K562 (cell line): ENCODE measurements around the gene GGACT. TPM values are rescaled to one million over a fixed set of nuclear protein-coding genes. Genes with fewer than 3 reads are reported as not detected.

Experiments used
- ATF7 ChIP-seq: fragments of 450-650 bp; IDR thresholded peaks from 2 replicates; pipeline ENCODE4 v1.7.1; 2014; ENCODE audit warnings: mild to moderate bottlenecking, moderate library complexity
- EGR1 ChIP-seq: fragments of 450-650 bp; conservative IDR thresholded peaks from 2 replicates; pipeline ENCODE4 v1.6.1; 2017; ENCODE audit warnings: mild to moderate bottlenecking
- ETV6 ChIP-seq, 3 experiments: fragments of 150-350 bp in 1 of 3; sonication (generic) in 1 of 3; formaldehyde crosslinking in 1 of 3; IDR thresholded peaks; 2 replicates each; pipeline versions ENCODE4 v1.6.1 to v1.8.0; 2014 to 2022; ENCODE audit warnings: borderline replicate concordance in 2 of 3, low read depth in 2 of 3, antibody characterized with exemption in 1 of 3, low read length in 1 of 3, mild to moderate bottlenecking in 1 of 3, missing genetic modification reagents in 1 of 3
- GABPB1 ChIP-seq: sonication (generic); formaldehyde crosslinking; IDR thresholded peaks from 2 replicates; pipeline ENCODE4 v1.8.0; 2022; ENCODE audit warnings: mild to moderate bottlenecking, missing genetic modification reagents
- GATAD2B ChIP-seq: fragments of 450-650 bp; IDR thresholded peaks from 2 replicates; pipeline ENCODE4 v1.6.1; 2017; ENCODE audit warnings: mild to moderate bottlenecking, borderline replicate concordance
- HINFP ChIP-seq: fragments of 450-650 bp; conservative IDR thresholded peaks from 2 replicates; pipeline ENCODE4 v1.6.1; 2016; ENCODE audit warnings: missing genetic modification characterization, low read depth, mild to moderate bottlenecking, control low read depth, missing compliant biosample characterization
- HNRNPL ChIP-seq: fragments of 200-400 bp; formaldehyde crosslinking; IDR thresholded peaks from 2 replicates; pipeline ENCODE4 v1.6.1; 2017; ENCODE audit warnings: low read depth, mild to moderate bottlenecking, low read length
- MAX ChIP-seq: sonication (generic); formaldehyde crosslinking; IDR thresholded peaks from 2 replicates; pipeline ENCODE4 v1.9.0; 2022; ENCODE audit warnings: mild to moderate bottlenecking, missing genetic modification reagents
- MCM5 ChIP-seq: fragments of 450-650 bp; IDR thresholded peaks from 2 replicates; pipeline ENCODE4 v1.6.1; 2016; ENCODE audit warnings: low read depth
- MED1 ChIP-seq: sonication (generic); formaldehyde crosslinking; IDR thresholded peaks from 2 replicates; pipeline ENCODE4 v1.8.1; 2023; ENCODE audit warnings: missing genetic modification reagents, borderline replicate concordance
- MLX ChIP-seq, 2 experiments: fragments of 450-650 bp in 1 of 2; sonication (generic) in 1 of 2; formaldehyde crosslinking; conservative IDR thresholded peaks; 2 replicates each; pipeline versions ENCODE4 v1.4.0 to v1.8.1; 2020 to 2022; ENCODE audit warnings: mild to moderate bottlenecking in 1 of 2, missing genetic modification reagents in 1 of 2
- NFATC3 ChIP-seq: fragments of 450-650 bp; IDR thresholded peaks from 2 replicates; pipeline ENCODE4 v1.6.1; 2017; ENCODE audit warnings: mild to moderate bottlenecking
- POLR2AphosphoS5 ChIP-seq: IDR thresholded peaks from 2 replicates; pipeline ENCODE4 v1.6.1; 2011; ENCODE audit warnings: mild to moderate bottlenecking, low read depth, low read length, moderate library complexity; ENCODE audit not compliant: control insufficient read depth, insufficient read depth
- RFX5 ChIP-seq: IDR thresholded peaks from 2 replicates; pipeline ENCODE4 v1.6.1; 2011; ENCODE audit warnings: low read depth, mild to moderate bottlenecking, improper control_type of control experiment, low read length
- SMARCE1 ChIP-seq: fragments of 450-650 bp; IDR thresholded peaks from 2 replicates; pipeline ENCODE4 v1.7.1; 2016; ENCODE audit warnings: mild to moderate bottlenecking
- TAL1 ChIP-seq: fragments of 450-650 bp; IDR thresholded peaks from 2 replicates; pipeline ENCODE4 v1.6.1; 2016; ENCODE audit warnings: mild to moderate bottlenecking
- TRIM28 ChIP-seq: fragments of 450-650 bp; IDR thresholded peaks from 2 replicates; pipeline ENCODE4 v1.6.1; 2017
- ZBTB33 ChIP-seq: sonication (generic); formaldehyde crosslinking; IDR thresholded peaks from 2 replicates; pipeline ENCODE4 v1.8.1; 2023; ENCODE audit warnings: mild to moderate bottlenecking, missing genetic modification reagents
- ZNF146 ChIP-seq: IDR thresholded peaks from one replicate; pipeline ENCODE4 v1.6.1; 2018; ENCODE audit warnings: missing compliant biosample characterization; ENCODE audit not compliant: unreplicated experiment
- ZNF395 ChIP-seq: fragments of 200-800 bp; sonication (Bioruptor generic); IDR thresholded peaks from 2 replicates; pipeline ENCODE4 v1.6.1; 2017; ENCODE audit warnings: missing genetic modification characterization, missing compliant biosample characterization
- ZNF644 ChIP-seq: fragments of 200-800 bp; sonication (Bioruptor generic); IDR thresholded peaks from 2 replicates; pipeline ENCODE4 v1.6.1; 2016; ENCODE audit warnings: low read depth, missing genetic modification characterization, missing compliant biosample characterization
- polyA plus RNA-seq, 8 experiments: library from polyadenylated mRNA; depleted of rRNA in 4 of 8; stranded (reverse) in 5 of 8; unstranded in 3 of 8; fragments of >200 nt; fragmentation: Nextera tagmentation in 2 of 8; fragmentation: Illumina TruSeq in 1 of 8; extraction: Ambion mirVana in 2 of 8; extraction: Trizol in 1 of 8; gene quantifications; 2 replicates each; pipeline versions ENCODE4 v1.2.1 to v1.2.3, GENCODE V29; 2011 to 2014; ENCODE audit warnings: inconsistent platforms in 1 of 8, missing spikeins in 1 of 8
- total RNA-seq, 7 experiments: library from RNA; depleted of rRNA in 6 of 7; stranded (reverse); fragments of >200 nt in 6 of 7; fragmentation: Illumina TruSeq in 2 of 7; extraction: Trizol in 2 of 7; gene quantifications; 2 replicates each; pipeline versions ENCODE4 v1.2.1 to v1.2.3, GENCODE V29; 2011 to 2021; ENCODE audit warnings: low replicate concordance in 1 of 7

GGACT gene
- total and polyA plus RNA-seq, 9 of the 15 experiments (the other 6 are each of a cell fraction or from before 2014, with no cell fraction given), result 0.20 to 3.2 (median 1.7) TPM

- TF ChIP-seq ETV6 (IDR thresholded peaks at IDR 0.05; ENCODE audit: borderline replicate concordance in 1 of 2, low read depth in 2 of 2, low read length in 1 of 2) (no peak), ETV6 (CRISPR knock-in tag; IDR thresholded peaks at IDR 0.05; ENCODE audit: borderline replicate concordance) (peak; percentile 88; the same call in 1 of the 2 replicates), EGR1 (peak; percentile 77), MCM5 (no peak), RFX5 (no peak), MLX (CRISPR knock-in tag; conservative IDR thresholded peaks at IDR 0.05) (0 out of 4 replicates have a peak, but pooled peaks of 1 of the 2 experiments have one; percentile 31), ZNF146 (CRISPR knock-in tag) (no peak), TRIM28 (no peak), NFATC3 (no peak), GATAD2B (peak; percentile 86; the same call in 1 of the 2 replicates), TAL1 (no peak), POLR2AphosphoS5 (peak; percentile 46; the same call in 1 of the 2 replicates), MAX (CRISPR knock-in tag) (peak; percentile 96), MED1 (no peak), ATF7 (peak; percentile 35; the same call in 1 of the 2 replicates), ZNF644 (tag) (no peak), ZBTB33 (CRISPR knock-in tag) (peak; percentile 88), GABPB1 (CRISPR knock-in tag) (peak; percentile 62; the same call in 1 of the 2 replicates), HNRNPL (peak; percentile 71; the same call in 1 of the 2 replicates), HINFP (tag) (no peak), SMARCE1 (no peak), ZNF395 (peak; percentile 55; the same call in 1 of the 2 replicates)
Observed at GRCh38 chr13:100588331-100589177, at the start of gene GGACT (continued).
